ENCODE measurements around the gene CHTF18. TPM values are rescaled to one million over a fixed set of nuclear protein-coding genes. Genes with fewer than 3 reads are reported as not detected.
"Not testable (repeated sequence)": the region's sequence is repeated elsewhere in the genome, so short reads cannot be mapped to it uniquely, and the experiment has no call there.

CHTF18 gene
- total RNA-seq, 1 donor from 2014 or later = 49.7 TPM

GRCh38 chr16:830871-831570 lies 42.6 kb downstream of the CHTF18 start:
- no peak for TF ChIP-seq CTCF (conservative IDR thresholded peaks at IDR 0.05; ENCODE audit: low read depth, low read length)
- DNase-seq (ENCODE audit: low read depth) = no peak
- no peak overlapping the region for H3K4me3 ChIP-seq (ENCODE audit: low read depth, low read length)

- DNase-seq (ENCODE audit: low read depth) = no peak
- H3K4me3 ChIP-seq (ENCODE audit: low read depth, low read length) = no peak overlapping the region
- no peak for TF ChIP-seq CTCF (conservative IDR thresholded peaks at IDR 0.05; ENCODE audit: low read depth, low read length)
These were observed 43.4 kb downstream of the CHTF18 start for GRCh38 chr16:831571-832413.

GRCh38 chr16:832652-833336 lies 44.4 kb downstream of the CHTF18 start:
- DNase-seq (ENCODE audit: low read depth) = no peak
- no peak overlapping the region for H3K4me3 ChIP-seq (ENCODE audit: low read depth, low read length)
- no peak for TF ChIP-seq CTCF (conservative IDR thresholded peaks at IDR 0.05; ENCODE audit: low read depth, low read length)

GRCh38 chr16:833411-833810 lies 45.0 kb downstream of the CHTF18 start:
- no peak for TF ChIP-seq CTCF (conservative IDR thresholded peaks at IDR 0.05; ENCODE audit: low read depth, low read length)
- DNase-seq (ENCODE audit: low read depth) = no peak
- H3K4me3 ChIP-seq (ENCODE audit: low read depth, low read length) = no peak overlapping the region

GRCh38 chr16:835373-835772 lies 47.0 kb downstream of the CHTF18 start:
- no peak for DNase-seq (ENCODE audit: low read depth)
- no peak overlapping the region for H3K4me3 ChIP-seq (ENCODE audit: low read depth, low read length)
- TF ChIP-seq CTCF (conservative IDR thresholded peaks at IDR 0.05; ENCODE audit: low read depth, low read length) = no peak

- TF ChIP-seq CTCF (conservative IDR thresholded peaks at IDR 0.05; ENCODE audit: low read depth, low read length) = no peak
- DNase-seq (ENCODE audit: low read depth) = no peak
- H3K4me3 ChIP-seq (ENCODE audit: low read depth, low read length) = no peak overlapping the region
These were observed 47.8 kb downstream of the CHTF18 start for GRCh38 chr16:836221-836620.

GRCh38 chr16:836822-837221 lies 48.4 kb downstream of the CHTF18 start:
- not testable (repeated sequence) for DNase-seq (ENCODE audit: low read depth); H3K4me3 ChIP-seq (ENCODE audit: low read depth, low read length)

All from epithelial cell of proximal tubule (primary cell).